Measurements from ENCODE around the gene IRF4.

IRF4 gene

GRCh38 chr6:362231-362923 lies 29.2 kb upstream of the IRF4 start:
- no peak overlapping the region for H3K4me3 ChIP-seq (ENCODE audit: low read depth, low read length)
- no peak for TF ChIP-seq CTCF (IDR thresholded peaks at IDR 0.05; ENCODE audit: control insufficient read depth, extremely low read depth, insufficient read depth)
- DNase-seq (ENCODE audit: low read depth), result no peak

- no peak overlapping the region for H3K4me3 ChIP-seq (ENCODE audit: low read depth, low read length)
- TF ChIP-seq CTCF (IDR thresholded peaks at IDR 0.05; ENCODE audit: control insufficient read depth, extremely low read depth, insufficient read depth), result no peak
- DNase-seq (ENCODE audit: low read depth), result no peak
Measured at GRCh38 chr6:362924-363249, 28.7 kb upstream of the IRF4 start.

DNA sequence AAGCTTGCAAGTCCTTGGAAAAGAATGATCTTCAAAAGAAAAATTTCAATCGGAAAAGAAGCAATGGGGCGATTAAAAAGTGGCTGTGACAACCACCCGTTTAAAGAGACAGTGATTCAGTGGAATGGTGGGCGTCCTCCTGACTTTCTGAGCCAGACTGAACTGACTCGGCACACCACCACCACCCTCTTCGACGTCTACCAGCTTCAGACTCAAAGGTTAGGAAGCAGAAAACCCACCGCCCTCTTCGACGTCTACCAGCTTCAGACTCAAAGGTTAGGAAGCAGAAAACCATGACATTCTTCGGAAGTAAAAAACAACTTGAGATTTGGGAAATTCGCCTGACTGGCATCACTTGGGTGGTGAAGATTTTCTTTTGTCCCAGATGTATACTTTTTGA lies 28.3 kb upstream of the IRF4 start:
- TF ChIP-seq CTCF (IDR thresholded peaks at IDR 0.05; ENCODE audit: control insufficient read depth, extremely low read depth, insufficient read depth), result no peak
- no peak for DNase-seq (ENCODE audit: low read depth)

DNA sequence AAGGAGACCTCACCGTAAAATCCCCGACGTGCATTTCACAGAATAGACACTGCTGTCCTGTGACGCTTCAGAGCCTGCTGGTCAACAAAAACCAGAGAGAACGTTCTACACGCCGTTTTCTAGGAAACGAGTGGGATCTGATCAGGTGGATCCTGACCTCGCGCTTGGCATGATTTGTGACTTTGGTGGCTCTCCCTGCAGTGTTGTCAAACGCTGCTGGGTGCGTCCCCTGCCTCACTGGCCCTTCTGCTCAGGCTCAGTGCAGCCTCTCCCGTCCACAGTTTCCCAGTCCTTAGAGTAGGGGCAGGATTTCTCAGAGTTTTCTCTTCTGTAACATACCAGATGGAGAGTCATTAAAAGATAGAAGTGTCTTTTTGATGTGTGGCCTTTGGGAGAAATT lies 27.6 kb upstream of the IRF4 start:
- H3K4me3 ChIP-seq (ENCODE audit: low read depth, low read length), result no peak overlapping the region
- DNase-seq (ENCODE audit: low read depth), result no peak
- TF ChIP-seq CTCF (IDR thresholded peaks at IDR 0.05; ENCODE audit: control insufficient read depth, extremely low read depth, insufficient read depth), result no peak

More for the DNA sequence above, 28.3 kb upstream of the IRF4 start:
- H3K4me3 ChIP-seq (ENCODE audit: low read depth, low read length), result no peak overlapping the region

GRCh38 chr6:364609-365540 lies 26.7 kb upstream of the IRF4 start:
- no peak for DNase-seq (ENCODE audit: low read depth)

DNA sequence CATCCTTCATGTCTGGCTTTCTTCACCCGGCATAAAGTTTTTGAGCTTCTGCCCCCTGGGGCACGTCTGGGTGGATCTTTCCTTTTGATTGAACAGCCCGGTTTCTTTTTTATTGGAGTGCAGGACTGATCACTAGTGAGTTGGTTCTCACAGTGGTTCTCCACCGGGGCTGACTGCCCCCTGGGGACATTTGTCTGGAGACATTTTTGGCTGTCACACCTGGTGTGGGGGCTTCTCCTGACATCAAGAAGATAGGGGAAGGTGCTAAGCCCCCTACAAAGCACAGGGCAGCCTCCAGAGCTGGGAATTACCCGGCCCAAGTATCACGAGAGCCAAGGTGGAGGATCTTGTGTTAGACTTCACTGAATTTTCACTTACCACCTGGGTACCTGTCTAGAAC lies 25.7 kb upstream of the IRF4 start:
- TF ChIP-seq CTCF (IDR thresholded peaks at IDR 0.05; ENCODE audit: control insufficient read depth, extremely low read depth, insufficient read depth), result no peak
- DNase-seq (ENCODE audit: low read depth), result no peak
- no peak overlapping the region for H3K4me3 ChIP-seq (ENCODE audit: low read depth, low read length)

More at GRCh38 chr6:364609-365540, 26.7 kb upstream of the IRF4 start:
- no peak overlapping the region for H3K4me3 ChIP-seq (ENCODE audit: low read depth, low read length)
- TF ChIP-seq CTCF (IDR thresholded peaks at IDR 0.05; ENCODE audit: control insufficient read depth, extremely low read depth, insufficient read depth), result no peak
